HepG2 (cell line): ENCODE data around the gene NLRP12. TPM values are rescaled to one million over a fixed set of nuclear protein-coding genes. Genes with fewer than 3 reads are reported as not detected.

Experiments used
- MED1 ChIP-seq: sonication (generic); formaldehyde crosslinking; IDR thresholded peaks from 2 replicates; pipeline ENCODE4 v1.4.0; 2020; ENCODE audit warnings: missing genetic modification reagents
- NCOA5 ChIP-seq: sonication (generic); formaldehyde crosslinking; IDR thresholded peaks from 2 replicates; pipeline ENCODE4 v1.4.0; 2020; ENCODE audit warnings: missing genetic modification reagents
- NONO ChIP-seq, 2 experiments: fragments of 450-650 bp in 1 of 2; sonication (generic) in 1 of 2; formaldehyde crosslinking in 1 of 2; IDR thresholded peaks in 1 of 2; conservative IDR thresholded peaks in 1 of 2; 2 replicates each; pipeline versions ENCODE4 v1.6.1 to v1.8.0; 2017 to 2022; ENCODE audit warnings: mild to moderate bottlenecking in 1 of 2, missing genetic modification reagents in 1 of 2, moderate library complexity in 1 of 2
- RXRB ChIP-seq: IDR thresholded peaks from 2 replicates; pipeline ENCODE4 v1.6.1; 2016; ENCODE audit warnings: borderline replicate concordance, missing genetic modification reagents, missing compliant biosample characterization
- SKIL ChIP-seq: sonication (generic); formaldehyde crosslinking; IDR thresholded peaks from 2 replicates; pipeline ENCODE4 v1.8.0; 2022; ENCODE audit warnings: missing genetic modification reagents, mild to moderate bottlenecking, moderate library complexity, borderline replicate concordance
- TMF1 ChIP-seq: sonication (generic); formaldehyde crosslinking; IDR thresholded peaks from 2 replicates; pipeline ENCODE4 v1.8.1; 2022; ENCODE audit warnings: low read depth, missing genetic modification reagents
- XRCC5 ChIP-seq: fragments of 200-400 bp; formaldehyde crosslinking; optimal IDR thresholded peaks from 2 replicates; pipeline ENCODE3; 2017; ENCODE audit warnings: mild to moderate bottlenecking, low read length
- ZHX2 ChIP-seq, 2 experiments: sonication (generic) in 1 of 2; formaldehyde crosslinking in 1 of 2; IDR thresholded peaks; 2 replicates each; pipeline versions ENCODE4 v1.6.1 to v1.9.0; 2014 to 2022; ENCODE audit warnings: antibody characterized with exemption in 1 of 2, borderline replicate concordance in 1 of 2, inconsistent platforms in 1 of 2, low read depth in 1 of 2, missing genetic modification reagents in 1 of 2
- ZNF512 ChIP-seq: sonication (generic); formaldehyde crosslinking; IDR thresholded peaks from 2 replicates; pipeline ENCODE4 v1.4.0; 2020; ENCODE audit warnings: mild to moderate bottlenecking, missing genetic modification reagents
- ZNF670 ChIP-seq: sonication (generic); formaldehyde crosslinking; IDR thresholded peaks from 2 replicates; pipeline ENCODE4 v1.8.0; 2022; ENCODE audit warnings: mild to moderate bottlenecking, missing genetic modification reagents, borderline replicate concordance
- ZNF672 ChIP-seq: sonication (generic); formaldehyde crosslinking; IDR thresholded peaks from 2 replicates; pipeline ENCODE4 v1.8.1; 2022; ENCODE audit warnings: missing genetic modification reagents
- ZNF772 ChIP-seq: sonication (generic); formaldehyde crosslinking; IDR thresholded peaks from 2 replicates; pipeline ENCODE4 v1.5.0; 2020; ENCODE audit warnings: mild to moderate bottlenecking, missing genetic modification reagents
- polyA plus RNA-seq, 8 experiments: library from polyadenylated mRNA; depleted of rRNA in 3 of 8; stranded (reverse) in 7 of 8; unstranded in 1 of 8; fragments of >200 nt; fragmentation: Illumina TruSeq in 4 of 8; extraction: Trizol in 4 of 8; gene quantifications; 2 replicates each; pipeline versions ENCODE4 v1.2.1 to v1.2.3, GENCODE V29; 2011 to 2016; ENCODE audit warnings: low read depth in 4 of 8, missing spikeins in 1 of 8, mixed read lengths in 1 of 8; ENCODE audit not compliant: insufficient read depth in 1 of 8
- total RNA-seq, 5 experiments: library from RNA; depleted of rRNA; stranded (reverse); fragments of >200 nt; fragmentation: Illumina TruSeq; extraction: Trizol; gene quantifications; 2 replicates each; pipeline ENCODE4 v1.2.3, GENCODE V29; 2016; ENCODE audit warnings: low read depth in 1 of 5
- TF ChIP-seq, protein P1 (sequence below): IDR thresholded peaks from 2 replicates; pipeline ENCODE4 v1.6.1; 2016; ENCODE audit warnings: low read depth, control low read depth
- TF ChIP-seq, protein P2 (sequence below): IDR thresholded peaks from 2 replicates; pipeline ENCODE4 v1.6.1; 2018; ENCODE audit warnings: missing genetic modification reagents, mild to moderate bottlenecking, missing compliant biosample characterization

NLRP12 gene
- total and polyA plus RNA-seq, 2 of the 13 experiments (the other 11 are each of a cell fraction or from before 2014, with no cell fraction given): 0.15 to 0.20 TPM

- TF ChIP-seq SKIL (peak; percentile 79; the same call in 1 of the 2 replicates), MED1 (CRISPR knock-in tag) (peak; percentile 41; the same call in 1 of the 2 replicates), RXRB (CRISPR knock-in tag) (peak; percentile 38; the same call in 1 of the 2 replicates), ZNF512 (no peak), ZHX2 (IDR thresholded peaks at IDR 0.05; ENCODE audit: low read depth) (no peak), ZHX2 (CRISPR knock-in tag; IDR thresholded peaks at IDR 0.05; ENCODE audit: borderline replicate concordance) (0 out of 2 replicates have a peak, but pooled peaks have one; percentile 63), ZNF672 (CRISPR knock-in tag) (no peak), NONO (IDR thresholded peaks at IDR 0.05) (no peak), NONO (CRISPR knock-in tag; conservative IDR thresholded peaks at IDR 0.05) (no peak; the same call in none of the 2 replicates), XRCC5 (no peak), ZNF772 (CRISPR knock-in tag) (no peak), NCOA5 (no peak), TMF1 (CRISPR knock-in tag) (peak; percentile 32; the same call in 1 of the 2 replicates), ZNF670 (0 out of 2 replicates have a peak, but pooled peaks have one; percentile 32)
- TF ChIP-seq, protein P1, sequence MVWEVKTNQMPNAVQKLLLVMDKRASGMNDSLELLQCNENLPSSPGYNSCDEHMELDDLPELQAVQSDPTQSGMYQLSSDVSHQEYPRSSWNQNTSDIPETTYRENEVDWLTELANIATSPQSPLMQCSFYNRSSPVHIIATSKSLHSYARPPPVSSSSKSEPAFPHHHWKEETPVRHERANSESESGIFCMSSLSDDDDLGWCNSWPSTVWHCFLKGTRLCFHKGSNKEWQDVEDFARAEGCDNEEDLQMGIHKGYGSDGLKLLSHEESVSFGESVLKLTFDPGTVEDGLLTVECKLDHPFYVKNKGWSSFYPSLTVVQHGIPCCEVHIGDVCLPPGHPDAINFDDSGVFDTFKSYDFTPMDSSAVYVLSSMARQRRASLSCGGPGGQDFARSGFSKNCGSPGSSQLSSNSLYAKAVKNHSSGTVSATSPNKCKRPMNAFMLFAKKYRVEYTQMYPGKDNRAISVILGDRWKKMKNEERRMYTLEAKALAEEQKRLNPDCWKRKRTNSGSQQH: peak; percentile 14; the same call in 1 of the 2 replicates
- TF ChIP-seq, protein P2, sequence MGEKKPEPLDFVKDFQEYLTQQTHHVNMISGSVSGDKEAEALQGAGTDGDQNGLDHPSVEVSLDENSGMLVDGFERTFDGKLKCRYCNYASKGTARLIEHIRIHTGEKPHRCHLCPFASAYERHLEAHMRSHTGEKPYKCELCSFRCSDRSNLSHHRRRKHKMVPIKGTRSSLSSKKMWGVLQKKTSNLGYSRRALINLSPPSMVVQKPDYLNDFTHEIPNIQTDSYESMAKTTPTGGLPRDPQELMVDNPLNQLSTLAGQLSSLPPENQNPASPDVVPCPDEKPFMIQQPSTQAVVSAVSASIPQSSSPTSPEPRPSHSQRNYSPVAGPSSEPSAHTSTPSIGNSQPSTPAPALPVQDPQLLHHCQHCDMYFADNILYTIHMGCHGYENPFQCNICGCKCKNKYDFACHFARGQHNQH (CRISPR knock-in tag): 0 out of 2 replicates have a peak, but pooled peaks have one; percentile 15
Measured at GRCh38 chr19:53868892-53869804, 45.0 kb upstream of the NLRP12 start (continued).
